Measurements from ENCODE around the gene ELAC2. TPM values are rescaled to one million over a fixed set of nuclear protein-coding genes. Genes with fewer than 3 reads are reported as not detected.

Gene ELAC2
- total and polyA plus RNA-seq, 2 of the 8 experiments (the other 6 are each of a cell fraction or from before 2014, with no cell fraction given), result 91.6 to 127 TPM

DNA sequence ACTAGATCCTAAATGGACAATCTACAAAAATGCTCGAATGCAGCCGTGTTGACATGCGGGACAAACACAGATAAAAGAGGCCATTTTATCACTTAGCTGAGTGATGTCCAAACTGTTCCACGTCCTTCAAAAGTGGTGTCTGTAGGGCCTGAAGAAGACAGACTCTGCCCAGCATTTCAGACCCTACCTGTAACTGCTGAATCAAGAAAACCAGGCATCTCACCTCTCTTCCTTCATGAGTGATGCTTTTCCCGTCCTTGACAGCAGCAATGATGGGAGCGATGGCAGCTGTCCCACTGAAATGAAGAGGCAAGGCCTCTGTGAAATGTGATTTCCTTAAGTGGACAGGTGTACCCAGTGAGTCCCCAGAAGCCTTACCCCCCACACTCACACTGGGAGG, 12.3 kb downstream of the ELAC2 start (continued):
- TF ChIP-seq CHD1 (IDR thresholded peaks at IDR 0.05; ENCODE audit: low read depth, low read length), result no peak

All from H1 (cell line).